ENCODE results near the gene ZNF555.
"Not testable (repeated sequence)": the region's sequence is repeated elsewhere in the genome, so short reads cannot be mapped to it uniquely, and the experiment has no call there.

The ZNF555 gene

DNA sequence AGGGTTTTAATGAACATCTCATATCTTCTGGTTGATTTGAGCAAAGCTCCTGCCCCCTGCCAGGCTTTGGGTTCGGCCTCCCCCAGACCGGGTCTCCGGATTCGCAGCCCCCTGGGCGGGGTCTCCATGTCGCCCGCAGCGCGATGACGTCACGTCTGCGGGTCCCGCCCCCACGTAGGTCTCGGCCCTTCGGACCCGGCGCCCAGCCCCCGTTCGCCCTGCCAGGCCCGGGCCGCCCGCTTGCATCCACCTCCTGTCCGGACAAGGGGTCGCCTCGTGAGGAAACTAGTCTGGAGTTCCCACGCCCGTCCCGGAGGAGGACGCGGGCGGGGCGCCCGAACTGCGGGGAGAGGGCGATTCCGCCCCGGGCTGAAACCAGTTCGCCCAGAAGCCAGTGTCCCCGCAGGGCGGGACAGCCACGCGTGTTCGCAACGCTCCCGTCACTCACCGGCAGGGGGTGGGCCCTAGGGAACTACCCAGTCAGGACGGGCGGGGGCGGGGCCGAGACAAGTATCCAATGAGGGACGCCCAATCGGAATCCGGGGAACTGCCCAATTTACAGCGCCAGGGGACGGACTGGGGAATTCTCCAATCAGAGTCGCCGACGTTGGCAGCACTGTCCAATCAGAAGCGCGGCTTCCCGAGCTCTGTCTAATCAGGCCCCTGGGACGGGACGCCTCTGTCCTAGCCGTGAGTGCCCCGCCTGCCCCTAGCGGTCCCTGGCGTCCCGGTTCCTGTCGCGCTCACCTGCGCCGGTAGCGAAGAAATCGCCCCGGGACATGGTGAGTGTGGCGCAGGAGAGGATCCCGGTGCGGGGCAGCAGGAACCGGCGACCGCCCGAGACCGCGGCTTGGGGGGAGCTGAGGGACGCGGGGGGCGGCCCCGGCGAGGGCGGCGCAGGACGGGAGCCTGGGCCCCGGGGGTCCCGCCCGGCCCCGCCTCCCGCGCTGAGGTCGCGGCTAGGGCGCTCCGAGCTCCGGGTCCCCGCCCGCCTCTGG lies at the start of gene ZNF555:
Gene ZNF555 (plus strand): TSS at position 682 of the 998 bp plus-strand sequence. CDS start 98 bp downstream, at position 780.
- in situ Hi-C loops (cut with MboI; ENCODE audit: low sequenced_read_pairs) = loop anchor here (25.0 kb wide), 1 partner anchor 96 kb away; the partner anchor contains the start of gene ZNF77

GRCh38 chr19:2791876-2792275 lies 49.4 kb upstream of the ZNF555 start:
- in situ Hi-C loops (cut with MboI; ENCODE audit: low sequenced_read_pairs) = no loop called here

DNA sequence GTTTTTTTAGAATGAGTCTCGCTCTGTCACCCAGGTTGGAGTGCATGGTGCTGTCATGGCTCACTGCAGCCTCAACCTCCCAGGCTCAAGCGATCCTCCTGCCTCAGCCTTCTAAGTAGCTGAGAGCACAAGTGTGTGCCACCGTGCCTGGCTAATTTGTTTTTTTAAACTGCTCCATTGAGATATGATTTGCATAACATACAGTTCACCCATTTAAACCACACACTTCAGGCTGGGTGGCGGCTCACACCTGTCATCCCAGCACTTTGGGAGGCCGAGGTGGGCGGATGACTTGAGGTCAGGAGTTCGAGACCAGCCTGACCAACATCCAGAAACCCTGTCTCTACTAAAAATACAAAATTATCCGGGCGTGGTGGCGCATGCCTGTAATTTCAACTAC lies 48.6 kb upstream of the ZNF555 start:
- in situ Hi-C loops (cut with MboI; ENCODE audit: low sequenced_read_pairs) = not testable (repeated sequence)

- in situ Hi-C loops (cut with MboI; ENCODE audit: low sequenced_read_pairs) = no loop called here
Measured at GRCh38 chr19:2793126-2793525, 48.1 kb upstream of the ZNF555 start.

DNA sequence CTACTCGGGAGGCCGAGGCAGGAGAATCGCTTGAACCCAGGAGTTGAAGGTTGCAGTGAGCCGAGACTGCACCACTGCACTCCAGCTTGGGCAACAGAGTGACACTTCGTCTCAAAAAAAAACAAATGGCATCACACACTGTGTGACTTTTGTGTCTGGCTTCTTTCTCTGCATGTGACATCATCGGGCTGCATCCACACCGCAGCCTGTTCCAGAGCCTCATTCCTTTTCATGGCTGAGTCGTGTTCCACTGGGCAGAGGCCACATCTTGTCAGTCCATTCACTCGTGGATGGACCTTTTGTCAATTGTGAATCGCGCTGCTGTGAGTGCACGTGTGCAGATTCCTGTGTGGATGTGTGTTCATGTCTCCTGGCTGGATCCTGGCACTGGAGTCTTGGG lies 47.7 kb upstream of the ZNF555 start:
- in situ Hi-C loops (cut with MboI; ENCODE audit: low sequenced_read_pairs) = no loop called here

GRCh38 chr19:2795827-2796658 lies 45.2 kb upstream of the ZNF555 start:
- in situ Hi-C loops (cut with MboI; ENCODE audit: low sequenced_read_pairs) = no loop called here

GRCh38 chr19:2796659-2797266 lies 44.5 kb upstream of the ZNF555 start:
- in situ Hi-C loops (cut with MboI; ENCODE audit: low sequenced_read_pairs) = no loop called here

DNA sequence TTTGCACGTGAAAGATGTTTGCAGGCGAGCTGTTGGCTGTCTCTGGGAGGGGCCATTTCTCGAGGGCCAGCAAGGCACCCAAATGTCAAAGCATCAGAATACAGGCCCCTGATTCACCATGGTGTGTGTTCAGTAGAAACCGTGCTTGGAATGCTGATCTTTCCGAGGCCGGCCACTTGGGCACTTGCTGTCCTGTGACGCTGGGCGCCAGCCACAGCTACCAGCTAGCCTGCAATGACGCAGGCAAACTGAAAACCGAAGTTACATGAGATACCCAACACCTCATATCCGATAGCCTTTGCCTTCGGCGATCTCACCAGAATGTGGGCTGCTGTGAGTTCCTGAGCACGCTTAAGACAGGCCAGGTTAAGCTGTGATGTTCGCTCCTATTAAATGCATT lies 44.0 kb upstream of the ZNF555 start:
- in situ Hi-C loops (cut with MboI; ENCODE audit: low sequenced_read_pairs) = no loop called here

DNA sequence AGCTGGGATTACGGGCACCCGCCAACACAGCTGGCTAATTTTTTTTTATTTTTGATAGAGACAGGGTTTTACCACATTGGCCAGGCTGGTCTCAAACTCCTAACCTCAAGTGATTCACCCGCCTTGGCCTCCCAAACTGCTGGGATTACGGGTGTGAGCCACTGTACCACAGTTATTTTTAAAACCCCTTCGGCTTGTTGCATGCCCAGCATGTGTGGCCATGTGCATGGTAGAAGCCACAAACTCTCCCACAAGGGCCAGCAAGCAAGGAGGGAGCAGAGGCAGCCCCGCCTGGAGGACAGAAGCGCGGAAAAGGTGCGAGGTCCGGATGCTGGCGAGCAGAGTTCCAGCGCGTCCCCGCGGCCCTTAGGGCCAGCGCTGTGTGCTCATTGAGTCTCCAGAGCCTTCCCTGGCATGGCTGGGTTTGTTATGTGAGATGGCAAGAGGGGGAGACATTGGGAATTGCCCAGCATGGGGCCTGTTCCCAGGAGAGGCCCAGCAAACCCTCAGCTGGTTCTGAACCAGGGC lies 43.1 kb upstream of the ZNF555 start:
- in situ Hi-C loops (cut with MboI; ENCODE audit: low sequenced_read_pairs) = no loop called here

DNA sequence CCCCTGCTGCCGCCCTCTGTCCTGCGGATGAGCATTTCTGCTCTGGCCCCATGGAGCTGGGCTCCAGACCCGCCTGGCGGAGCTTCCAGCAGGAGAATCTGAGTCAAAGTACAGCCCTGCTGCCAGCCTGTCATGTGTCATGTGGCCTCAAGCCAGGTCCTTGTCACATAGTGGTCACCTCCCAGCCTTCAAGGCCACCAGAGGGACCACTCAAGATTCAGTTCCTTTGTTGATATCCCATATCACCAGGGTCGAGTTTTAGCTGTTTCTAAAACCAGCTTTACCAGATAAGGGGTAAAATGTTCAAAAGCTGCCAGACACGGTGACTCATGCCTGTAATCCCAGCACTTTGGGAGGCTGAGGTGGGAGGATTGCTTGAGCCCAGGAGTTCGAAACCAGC lies 42.5 kb upstream of the ZNF555 start:
- in situ Hi-C loops (cut with MboI; ENCODE audit: low sequenced_read_pairs) = no loop called here

GRCh38 chr19:2799273-2800020 lies 41.8 kb upstream of the ZNF555 start:
- in situ Hi-C loops (cut with MboI; ENCODE audit: low sequenced_read_pairs) = no loop called here

GRCh38 chr19:2800506-2800905 lies 40.8 kb upstream of the ZNF555 start:
- in situ Hi-C loops (cut with MboI; ENCODE audit: low sequenced_read_pairs) = no loop called here

DNA sequence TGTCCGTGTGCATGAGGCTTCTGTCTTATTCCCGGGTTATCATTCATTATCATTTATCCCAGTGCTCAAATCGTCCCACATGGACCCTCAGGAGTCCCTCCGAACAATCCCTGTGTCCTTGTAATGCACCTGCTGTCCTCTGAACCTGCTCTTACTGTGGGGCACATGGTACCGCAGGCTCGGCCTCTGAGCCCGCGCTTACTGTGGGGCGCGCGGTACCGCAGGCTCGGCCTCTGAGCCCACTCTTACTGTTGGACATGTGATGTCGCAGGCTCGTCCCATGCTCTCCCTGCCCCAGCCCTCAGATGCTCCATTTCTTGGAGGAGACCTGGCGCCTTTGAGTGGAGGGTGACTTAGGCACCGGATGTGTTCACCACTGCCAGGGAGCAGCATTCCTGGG lies 38.4 kb upstream of the ZNF555 start:
- in situ Hi-C loops (cut with MboI; ENCODE audit: low sequenced_read_pairs) = no loop called here

- in situ Hi-C loops (cut with MboI; ENCODE audit: low sequenced_read_pairs) = no loop called here
Measured at GRCh38 chr19:2803486-2804155, 37.7 kb upstream of the ZNF555 start.

GRCh38 chr19:2804156-2805004 lies 36.9 kb upstream of the ZNF555 start:
- in situ Hi-C loops (cut with MboI; ENCODE audit: low sequenced_read_pairs) = no loop called here

GRCh38 chr19:2805261-2805900 lies 35.9 kb upstream of the ZNF555 start:
- in situ Hi-C loops (cut with MboI; ENCODE audit: low sequenced_read_pairs) = no loop called here

DNA sequence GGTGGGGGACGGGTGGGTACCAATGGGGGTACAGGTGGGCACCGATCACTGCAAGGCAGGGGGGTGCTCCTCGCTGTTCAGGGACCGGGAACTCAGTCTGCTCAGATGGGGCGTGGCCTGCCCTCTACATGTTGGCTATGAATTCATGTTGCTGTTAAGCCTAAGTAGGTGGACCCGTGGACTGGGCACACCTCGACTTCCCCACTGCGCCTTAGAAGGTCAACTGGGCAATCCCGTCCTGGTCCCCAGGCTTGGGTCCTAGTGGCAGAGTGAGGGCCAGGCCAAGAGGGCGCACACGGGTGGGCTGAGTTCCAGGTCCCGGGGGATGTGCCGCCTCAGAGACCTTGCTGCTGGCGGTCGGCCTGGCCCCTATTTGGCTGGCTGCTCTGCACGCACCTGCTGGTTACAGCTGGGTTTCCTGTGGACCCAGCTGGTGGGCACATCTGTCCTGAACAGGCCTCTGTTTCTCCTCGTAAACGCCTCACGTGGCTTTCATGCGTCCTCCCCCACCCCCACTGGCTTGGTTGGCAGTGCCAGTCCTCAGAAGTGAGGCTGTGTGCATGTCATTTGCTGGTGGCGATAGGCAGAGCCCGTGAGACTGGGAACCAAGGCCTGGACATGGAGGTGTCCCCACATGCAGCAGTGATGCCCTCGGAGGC lies 35.2 kb upstream of the ZNF555 start:
- in situ Hi-C loops (cut with MboI; ENCODE audit: low sequenced_read_pairs) = no loop called here
